IPS-NIHi7 (cell line): Measurements from ENCODE around the gene LCE6A.

ENCODE experiments used
- DNase-seq: peaks from one replicate; pipeline ENCODE4 v3.0.0; 2012; ENCODE audit warnings: mixed read lengths; ENCODE audit errors: extremely low spot score

Gene LCE6A

DNA sequence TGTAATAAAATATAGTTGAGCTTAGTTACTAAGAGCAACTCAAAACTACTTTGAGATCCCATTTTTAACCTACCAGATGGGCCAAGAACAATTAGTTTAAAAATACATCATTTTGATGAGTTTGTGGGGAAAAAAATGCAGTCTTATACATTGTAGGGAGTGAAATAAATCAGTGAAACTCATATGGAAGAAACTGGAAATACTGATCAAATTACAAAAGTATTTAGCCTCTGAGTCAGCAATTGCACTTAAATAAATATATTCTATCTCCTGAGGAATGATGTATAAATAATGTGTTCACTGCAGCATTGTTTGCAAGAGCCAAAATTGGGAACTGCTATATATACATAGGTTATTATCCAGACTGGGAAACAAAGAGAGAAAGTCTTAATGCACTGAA, 30.8 kb downstream of the LCE6A start:
- DNase-seq, result no peak

DNA sequence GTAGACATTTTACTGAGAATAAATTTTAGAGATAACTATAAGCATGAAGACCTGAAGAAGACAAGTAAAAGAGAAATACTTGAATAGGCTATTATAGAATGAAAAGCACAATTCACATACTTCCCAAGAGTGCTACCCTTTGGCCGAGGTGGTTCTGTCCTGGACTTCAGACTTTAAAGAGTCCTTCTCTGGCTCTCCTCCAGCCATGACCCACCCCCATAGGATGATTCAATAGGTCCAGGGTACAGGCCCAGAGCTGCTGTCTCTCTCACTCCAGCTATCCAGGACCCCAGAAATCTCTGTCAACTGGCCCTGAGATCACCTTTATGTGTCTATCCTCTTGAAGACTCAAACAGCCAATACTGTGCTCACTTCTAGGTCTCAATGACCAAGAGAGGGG, 34.2 kb downstream of the LCE6A start:
- DNase-seq, result no peak

DNA sequence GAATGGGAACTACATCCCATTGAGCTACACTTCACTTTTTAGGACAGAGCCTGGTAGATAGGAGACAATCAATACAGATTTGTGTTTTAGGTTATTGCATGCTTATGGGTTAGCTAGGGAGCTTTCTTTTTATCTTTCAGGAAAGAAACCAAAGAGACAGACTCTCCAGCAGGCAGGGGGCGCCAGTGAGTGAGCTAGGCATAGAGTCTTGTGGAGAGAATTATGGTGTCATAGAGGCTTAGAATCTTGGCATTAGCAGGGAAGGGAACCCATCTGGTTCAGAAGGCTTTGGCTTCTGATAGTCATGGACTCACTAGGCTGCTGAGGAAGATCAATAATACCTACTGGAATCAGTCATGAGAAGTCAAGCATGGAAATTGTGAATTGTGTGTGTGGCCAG, 35.4 kb downstream of the LCE6A start, which contains the start of gene SMCP:
Gene SMCP, plus strand, starts transcription at position 281 of the 400 bp plus-strand sequence. CDS start 6,101 bp downstream, outside the sequence.
- no peak for DNase-seq

DNA sequence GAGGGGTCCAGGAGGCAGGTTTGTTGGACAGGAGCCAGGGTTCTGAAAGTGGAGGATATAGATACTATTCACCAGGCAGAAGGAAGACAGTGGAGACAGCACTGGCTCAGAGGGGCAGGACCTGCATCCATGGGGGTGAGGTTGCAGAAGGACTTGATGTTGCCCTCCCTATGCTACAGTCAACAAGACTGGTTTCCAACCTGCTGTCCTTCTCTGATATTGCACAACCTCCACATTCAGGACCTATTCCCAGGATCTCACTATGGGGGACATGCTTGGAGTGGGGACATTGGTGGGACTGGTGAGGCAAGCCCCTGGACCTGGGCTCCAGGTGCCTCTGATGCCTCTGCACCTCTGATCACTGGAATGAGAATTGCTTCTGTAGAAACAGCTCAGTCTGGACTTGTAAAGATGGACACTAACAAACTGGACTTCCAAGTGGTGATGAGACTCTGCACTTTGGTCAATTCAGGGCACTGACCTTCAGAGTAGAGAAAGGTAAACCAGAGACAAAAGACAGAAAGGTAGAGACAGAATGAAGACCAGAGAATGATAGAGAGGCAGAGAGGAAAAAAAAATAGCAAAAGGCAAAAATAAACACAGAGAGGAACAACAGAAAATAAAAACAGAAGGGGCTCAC, 37.0 kb downstream of the LCE6A start:
- DNase-seq, result no peak

DNA sequence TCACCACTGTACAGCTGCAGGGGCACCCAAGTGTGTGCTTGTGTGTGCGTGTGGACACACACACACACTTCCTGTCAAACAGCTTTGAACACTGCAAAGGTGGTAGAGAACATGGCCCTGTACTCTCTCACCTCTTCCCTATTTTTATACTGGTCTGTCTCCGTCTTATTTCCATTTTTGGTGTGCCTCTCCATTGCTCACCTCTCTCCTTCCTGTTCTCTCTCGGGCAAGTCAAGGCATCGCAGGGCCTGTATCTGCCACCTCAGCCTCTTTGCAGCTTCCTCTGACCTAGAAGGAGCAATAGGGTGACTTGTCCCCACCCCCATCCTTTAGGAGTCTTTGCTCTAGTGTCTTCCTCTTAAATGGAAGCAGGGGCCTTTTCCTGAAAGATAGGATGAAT, 37.7 kb downstream of the LCE6A start:
- DNase-seq, result no peak

DNA sequence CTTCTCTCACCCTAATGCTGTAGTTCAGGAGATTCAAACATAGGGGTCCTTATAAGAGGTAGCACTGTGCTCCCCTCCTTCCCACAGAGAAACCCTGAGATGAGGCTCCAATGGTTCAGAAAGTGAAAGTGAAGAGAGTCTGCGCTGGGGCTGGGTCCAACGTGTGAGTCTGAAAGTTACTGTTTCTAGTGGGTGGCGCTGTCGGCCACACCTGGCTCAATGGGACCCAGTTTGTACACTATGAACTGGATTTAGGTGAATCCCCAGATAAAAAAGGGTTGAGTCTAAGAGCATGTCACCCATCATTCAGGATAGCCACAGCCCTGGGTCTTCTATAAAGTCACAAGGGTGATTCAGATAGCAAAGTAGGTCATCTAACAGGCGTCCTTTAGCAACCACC, 38.3 kb downstream of the LCE6A start:
- no peak for DNase-seq

DNA sequence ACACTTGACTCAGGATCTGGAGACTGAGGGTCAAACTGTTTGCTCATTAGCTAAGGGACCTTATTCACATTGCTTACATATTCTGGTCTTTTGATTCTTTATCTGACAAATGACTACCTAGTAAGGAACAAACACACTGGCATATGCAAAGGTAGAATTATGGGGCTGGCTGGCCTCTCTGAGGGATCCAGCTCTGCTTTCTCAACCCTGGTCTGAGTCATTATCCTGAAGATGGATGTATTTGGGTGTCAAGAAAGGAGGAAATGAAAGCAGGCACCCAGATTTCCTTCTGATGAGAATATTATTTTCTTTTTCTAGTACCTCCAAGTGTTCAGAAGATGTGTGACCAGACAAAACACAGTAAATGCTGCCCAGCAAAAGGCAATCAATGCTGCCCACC, 41.4 kb downstream of the LCE6A start:
- no peak for DNase-seq

DNA sequence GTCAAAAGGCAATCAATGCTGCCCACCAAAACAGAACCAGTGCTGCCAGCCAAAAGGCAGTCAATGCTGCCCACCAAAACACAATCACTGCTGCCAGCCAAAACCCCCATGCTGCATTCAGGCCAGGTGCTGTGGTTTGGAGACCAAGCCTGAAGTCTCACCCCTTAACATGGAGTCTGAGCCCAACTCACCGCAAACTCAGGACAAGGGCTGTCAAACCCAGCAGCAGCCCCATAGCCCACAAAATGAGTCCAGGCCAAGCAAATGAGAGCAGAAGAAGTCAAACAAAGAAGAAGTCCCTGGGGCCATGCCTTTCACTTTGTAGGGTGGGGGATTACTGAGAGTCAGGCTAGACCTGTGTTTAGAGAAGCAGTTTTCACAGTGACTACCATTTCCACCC, 41.9 kb downstream of the LCE6A start:
- DNase-seq, result no peak

DNA sequence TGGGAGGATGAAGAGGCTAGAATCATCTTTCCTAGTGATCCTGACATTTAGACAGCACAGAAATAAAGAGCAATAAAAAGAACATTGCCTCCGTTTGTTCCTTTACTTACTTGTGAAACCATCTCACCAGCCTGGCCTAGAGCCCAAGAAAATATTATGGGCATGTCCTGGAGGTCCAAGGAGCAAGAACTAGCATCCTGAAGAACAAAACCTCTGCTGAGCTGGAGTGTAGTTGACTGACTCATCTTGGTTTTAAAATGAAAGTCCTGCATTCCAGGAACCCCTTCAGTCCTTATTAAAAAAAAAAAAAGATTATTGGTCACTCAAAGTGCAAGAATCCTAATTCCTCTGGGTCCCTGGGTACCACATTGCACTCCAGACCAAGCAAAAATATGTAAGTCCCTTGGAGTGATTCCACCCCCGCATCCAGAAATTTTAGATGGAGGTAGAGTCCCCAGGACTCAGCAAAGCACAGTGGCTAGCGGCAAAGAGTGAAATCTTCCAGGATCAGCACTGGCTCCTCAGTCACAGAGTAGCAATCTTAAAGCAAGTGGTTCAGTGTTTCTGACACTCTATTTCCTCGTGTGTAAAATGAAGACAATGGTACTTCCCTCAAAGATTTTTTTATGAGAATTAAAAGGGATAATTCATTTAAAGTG, 42.4 kb downstream of the LCE6A start:
- no peak for DNase-seq

DNA sequence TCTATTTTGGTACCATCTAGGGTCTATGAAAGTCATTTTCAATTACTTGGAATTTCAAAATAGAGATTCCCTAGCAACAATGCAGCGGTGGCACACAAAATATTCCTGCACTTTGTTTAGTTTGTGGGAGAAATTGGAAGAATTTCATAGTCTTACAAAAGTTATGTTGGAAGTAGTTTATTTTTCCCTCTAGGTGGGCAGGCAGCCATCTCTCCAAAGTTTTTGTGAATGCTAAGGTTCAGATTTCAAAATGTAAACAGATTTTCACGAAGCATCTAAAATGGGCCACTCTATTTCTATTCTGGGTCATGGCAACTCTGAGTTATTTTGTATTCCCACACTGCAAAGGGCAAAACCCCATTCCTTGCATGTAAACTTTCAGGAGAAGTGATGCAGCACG, 43.4 kb downstream of the LCE6A start:
- no peak for DNase-seq

DNA sequence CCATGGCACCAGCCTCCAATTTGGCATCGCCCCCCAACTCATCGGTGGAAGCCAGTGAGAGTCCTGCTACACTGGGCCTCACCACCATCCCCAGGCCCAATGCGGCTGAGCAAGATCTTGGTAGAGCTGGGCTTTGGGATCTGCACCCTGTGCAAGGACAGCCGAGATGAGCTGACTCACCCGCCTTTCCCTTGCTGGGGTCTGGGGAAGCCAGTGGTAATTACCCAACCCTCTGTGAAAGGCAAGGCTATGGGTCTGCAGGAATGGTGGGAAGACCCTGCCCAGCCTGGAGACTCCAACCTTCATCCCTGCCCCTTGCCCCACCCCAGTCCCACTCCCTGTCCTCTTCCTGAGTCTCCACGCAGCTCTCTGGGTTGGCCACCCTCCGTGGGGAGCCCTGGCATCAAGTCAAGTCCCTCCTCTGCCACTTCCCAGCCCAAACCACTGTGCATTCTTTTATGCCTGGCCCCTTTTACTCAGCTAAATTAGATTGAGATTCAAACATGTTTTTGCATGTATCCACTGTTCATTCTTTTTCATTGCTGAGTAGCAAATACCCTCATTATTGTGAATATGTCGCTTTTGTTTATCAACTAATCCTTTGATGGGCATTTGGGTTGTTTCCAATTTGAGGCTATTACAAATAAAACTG, 44.2 kb downstream of the LCE6A start:
- DNase-seq, result no peak

DNA sequence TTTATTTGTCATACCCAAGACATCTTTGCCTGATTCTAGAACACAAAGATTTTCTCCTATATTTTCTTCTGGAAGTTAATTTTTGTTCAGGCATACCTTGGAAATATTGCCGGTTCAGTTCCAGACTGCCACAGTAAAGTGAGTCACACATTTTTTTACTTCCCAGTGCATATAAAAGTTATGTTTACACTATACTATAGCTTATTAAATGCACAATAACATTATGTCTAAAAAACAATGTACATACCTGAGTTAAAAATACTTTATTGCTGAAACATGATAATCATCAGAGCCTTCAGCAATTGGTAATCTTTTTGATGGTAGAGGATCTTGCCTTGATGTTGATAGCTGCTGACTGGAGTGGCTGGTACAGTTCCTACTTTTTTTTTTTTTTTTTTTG, 45.5 kb downstream of the LCE6A start:
- DNase-seq, result no peak
